ENCODE results near the gene IGF2BP1.

IGF2BP1 gene

DNA sequence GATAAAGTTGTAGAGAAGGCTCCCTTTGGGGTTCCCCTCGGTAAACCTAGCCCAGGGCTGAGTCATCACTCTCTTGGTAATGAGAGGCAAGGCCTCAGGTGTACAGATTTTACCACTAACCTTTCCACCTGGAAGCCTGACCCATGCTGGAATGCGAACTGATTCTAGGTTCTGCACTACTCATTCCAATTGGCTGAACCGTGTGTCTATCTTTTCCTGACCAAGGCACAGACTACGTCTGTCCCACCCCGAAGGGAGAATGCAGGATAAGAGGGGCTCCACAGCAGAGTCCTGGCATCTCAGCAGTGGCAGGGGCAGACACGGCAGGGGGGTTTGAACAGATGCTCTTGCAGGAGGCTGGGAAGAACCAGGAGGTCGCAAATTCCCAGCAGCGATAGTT is 70.0 kb downstream of the IGF2BP1 start:
- no peak overlapping the region for H3K4me3 ChIP-seq (ENCODE audit: low read depth, low read length)
- TF ChIP-seq MYC (IDR thresholded peaks at IDR 0.05; ENCODE audit: low read depth, low read length): no peak
- TF ChIP-seq POLR2A (IDR thresholded peaks at IDR 0.05; ENCODE audit: extremely low read depth, insufficient read length): no peak
- TF ChIP-seq, protein P1, sequence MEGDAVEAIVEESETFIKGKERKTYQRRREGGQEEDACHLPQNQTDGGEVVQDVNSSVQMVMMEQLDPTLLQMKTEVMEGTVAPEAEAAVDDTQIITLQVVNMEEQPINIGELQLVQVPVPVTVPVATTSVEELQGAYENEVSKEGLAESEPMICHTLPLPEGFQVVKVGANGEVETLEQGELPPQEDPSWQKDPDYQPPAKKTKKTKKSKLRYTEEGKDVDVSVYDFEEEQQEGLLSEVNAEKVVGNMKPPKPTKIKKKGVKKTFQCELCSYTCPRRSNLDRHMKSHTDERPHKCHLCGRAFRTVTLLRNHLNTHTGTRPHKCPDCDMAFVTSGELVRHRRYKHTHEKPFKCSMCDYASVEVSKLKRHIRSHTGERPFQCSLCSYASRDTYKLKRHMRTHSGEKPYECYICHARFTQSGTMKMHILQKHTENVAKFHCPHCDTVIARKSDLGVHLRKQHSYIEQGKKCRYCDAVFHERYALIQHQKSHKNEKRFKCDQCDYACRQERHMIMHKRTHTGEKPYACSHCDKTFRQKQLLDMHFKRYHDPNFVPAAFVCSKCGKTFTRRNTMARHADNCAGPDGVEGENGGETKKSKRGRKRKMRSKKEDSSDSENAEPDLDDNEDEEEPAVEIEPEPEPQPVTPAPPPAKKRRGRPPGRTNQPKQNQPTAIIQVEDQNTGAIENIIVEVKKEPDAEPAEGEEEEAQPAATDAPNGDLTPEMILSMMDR (IDR thresholded peaks at IDR 0.05; ENCODE audit: low read depth, low read length): no peak
- TF ChIP-seq, protein P2, sequence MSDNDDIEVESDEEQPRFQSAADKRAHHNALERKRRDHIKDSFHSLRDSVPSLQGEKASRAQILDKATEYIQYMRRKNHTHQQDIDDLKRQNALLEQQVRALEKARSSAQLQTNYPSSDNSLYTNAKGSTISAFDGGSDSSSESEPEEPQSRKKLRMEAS (IDR thresholded peaks at IDR 0.05; ENCODE audit: low read depth, low read length): no peak
- no peak for DNase-seq (ENCODE audit: low read depth)

DNA sequence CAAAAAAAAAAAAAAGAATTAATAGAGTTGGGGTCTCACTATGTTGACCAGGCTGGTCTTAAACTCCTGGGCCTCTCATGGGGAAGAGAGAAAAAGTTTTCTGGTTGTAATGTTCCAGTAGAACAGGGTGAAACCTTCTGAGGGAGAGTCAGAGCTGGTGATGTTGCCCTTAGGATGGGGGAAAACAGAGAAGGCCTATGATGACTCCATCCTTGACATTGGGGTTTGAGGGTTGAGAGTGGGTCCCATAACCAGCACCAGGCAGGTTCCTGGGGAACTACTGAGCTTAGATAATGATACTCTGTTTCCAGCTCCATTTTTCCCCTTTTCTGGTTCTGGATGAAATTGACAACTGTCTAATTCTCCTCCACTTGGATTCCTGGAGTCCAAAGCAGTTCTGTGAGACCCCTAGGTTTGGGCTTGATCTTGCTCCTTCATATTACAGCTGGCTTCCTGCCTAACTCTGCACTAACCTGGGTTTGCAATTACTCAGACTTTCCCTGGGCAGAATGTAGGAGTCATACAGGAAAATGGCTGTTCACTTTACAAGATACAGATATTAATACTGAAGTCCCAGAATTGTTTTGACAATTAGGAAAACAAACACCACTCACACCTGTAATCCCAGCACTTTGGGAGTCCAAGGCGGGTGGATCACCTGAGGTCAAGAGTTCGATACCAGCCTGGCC is 72.5 kb downstream of the IGF2BP1 start:
- TF ChIP-seq POLR2A (IDR thresholded peaks at IDR 0.05; ENCODE audit: extremely low read depth, insufficient read length) (no peak), MYC (IDR thresholded peaks at IDR 0.05; ENCODE audit: low read depth, low read length) (no peak)
- TF ChIP-seq, protein P1 (IDR thresholded peaks at IDR 0.05; ENCODE audit: low read depth, low read length): no peak
- TF ChIP-seq, protein P2 (IDR thresholded peaks at IDR 0.05; ENCODE audit: low read depth, low read length): no peak
- DNase-seq (ENCODE audit: low read depth): no peak

DNA sequence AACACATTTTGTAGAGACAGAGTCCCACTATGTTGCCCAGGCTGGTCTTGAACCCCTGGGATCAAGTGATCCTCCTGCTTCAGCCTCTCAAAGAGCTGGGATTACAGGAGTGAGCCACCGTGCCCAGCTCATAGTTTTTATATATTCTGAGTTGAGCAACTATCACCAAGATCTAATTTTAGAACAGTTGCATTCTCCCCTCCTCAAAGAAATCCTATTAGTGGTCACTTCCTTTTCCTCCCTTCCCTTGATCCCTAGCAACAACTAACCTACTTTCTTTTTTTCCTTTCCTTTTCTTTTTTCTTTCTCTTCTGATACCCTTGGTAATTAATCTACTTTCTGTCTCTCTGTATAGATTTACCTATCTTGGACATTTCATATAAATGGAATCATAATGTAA is 73.9 kb downstream of the IGF2BP1 start:
- no peak overlapping the region for H3K4me3 ChIP-seq (ENCODE audit: low read depth, low read length)
- DNase-seq (ENCODE audit: low read depth): peak; percentile 45
- TF ChIP-seq POLR2A (IDR thresholded peaks at IDR 0.05; ENCODE audit: extremely low read depth, insufficient read length): no peak
- TF ChIP-seq, protein P2 (IDR thresholded peaks at IDR 0.05; ENCODE audit: low read depth, low read length): no peak

More for the DNA sequence above, 72.5 kb downstream of the IGF2BP1 start:
- no peak overlapping the region for H3K4me3 ChIP-seq (ENCODE audit: low read depth, low read length)

DNA sequence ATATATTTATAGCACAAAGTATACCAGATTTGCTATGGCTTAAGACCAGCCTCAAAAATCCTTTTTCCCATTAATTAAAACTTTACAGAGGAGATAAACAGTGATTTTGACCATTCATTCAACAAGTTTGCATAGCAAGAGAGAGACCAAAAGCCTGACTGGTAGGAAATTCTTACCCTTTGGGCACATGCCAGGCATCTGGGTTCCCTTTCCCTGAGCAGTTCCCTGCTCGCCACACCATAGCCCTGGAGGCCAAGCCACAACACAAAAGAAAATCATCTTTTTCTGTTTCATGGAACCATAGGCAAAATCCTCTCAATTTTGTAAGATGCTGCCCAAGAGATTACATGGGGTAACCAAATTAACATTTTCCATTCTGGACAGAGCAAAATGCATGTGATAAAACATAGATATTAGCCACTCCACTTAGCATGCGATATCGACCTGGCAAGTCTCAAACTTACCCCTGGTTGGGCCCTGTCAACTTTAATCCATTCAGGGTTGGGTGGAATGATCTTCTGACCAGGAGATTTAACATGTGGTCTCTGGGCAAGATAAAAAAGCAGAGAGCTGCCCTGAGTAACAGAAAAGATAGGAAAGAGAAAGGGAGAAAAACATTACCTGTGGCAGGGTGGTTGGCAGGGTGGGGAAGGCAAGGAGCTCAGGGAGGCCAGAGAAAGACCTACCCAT is 77.8 kb downstream of the IGF2BP1 start:
- H3K4me3 ChIP-seq (ENCODE audit: low read depth, low read length): no peak overlapping the region
- no peak for DNase-seq (ENCODE audit: low read depth)
- TF ChIP-seq, protein P2 (IDR thresholded peaks at IDR 0.05; ENCODE audit: low read depth, low read length): no peak
- TF ChIP-seq POLR2A (IDR thresholded peaks at IDR 0.05; ENCODE audit: extremely low read depth, insufficient read length): no peak

DNA sequence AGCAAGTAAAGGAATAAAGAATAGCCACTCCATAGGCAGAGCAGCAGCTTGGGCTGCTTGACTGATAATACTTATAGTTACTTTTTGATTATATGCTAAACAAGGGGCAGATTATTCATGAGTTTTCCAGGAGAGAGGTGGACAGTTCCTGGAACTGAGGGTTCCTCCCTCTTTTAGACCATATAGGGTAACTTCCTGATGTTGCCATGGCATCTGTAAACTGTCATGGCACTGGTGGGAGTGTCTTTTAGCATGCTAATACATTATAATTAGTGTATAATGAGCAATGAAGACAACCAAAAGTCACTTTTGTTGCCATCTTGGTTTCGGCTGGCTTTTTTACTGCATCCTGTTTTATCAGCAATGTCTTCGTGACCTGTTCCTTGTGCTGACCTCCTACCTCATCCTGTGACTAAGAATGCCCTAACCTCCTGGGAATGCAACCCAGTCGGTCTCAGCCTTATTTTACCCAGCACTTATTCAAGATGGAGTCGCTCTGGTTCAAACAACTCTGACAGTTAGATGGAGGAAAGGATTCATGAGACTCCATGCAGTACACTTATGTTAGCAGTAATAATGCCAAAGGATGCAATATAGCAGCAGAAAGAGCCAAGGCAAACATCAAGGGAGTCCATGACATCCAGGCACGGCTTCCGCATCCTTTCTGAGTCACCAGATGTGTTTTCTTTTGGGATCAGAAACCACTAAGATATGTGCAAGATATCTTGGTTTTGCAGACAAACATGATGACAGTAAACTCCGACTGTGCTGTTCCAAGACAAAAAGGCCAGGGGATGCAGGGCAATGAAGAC is 79.6 kb downstream of the IGF2BP1 start:
- no peak for DNase-seq (ENCODE audit: low read depth)
- no peak overlapping the region for H3K4me3 ChIP-seq (ENCODE audit: low read depth, low read length)
- TF ChIP-seq, protein P2 (IDR thresholded peaks at IDR 0.05; ENCODE audit: low read depth, low read length): no peak
- no peak for TF ChIP-seq POLR2A (IDR thresholded peaks at IDR 0.05; ENCODE audit: extremely low read depth, insufficient read length)
- TF ChIP-seq MYC (IDR thresholded peaks at IDR 0.05; ENCODE audit: low read depth, low read length): no peak
- TF ChIP-seq, protein P1 (IDR thresholded peaks at IDR 0.05; ENCODE audit: low read depth, low read length): no peak

DNA sequence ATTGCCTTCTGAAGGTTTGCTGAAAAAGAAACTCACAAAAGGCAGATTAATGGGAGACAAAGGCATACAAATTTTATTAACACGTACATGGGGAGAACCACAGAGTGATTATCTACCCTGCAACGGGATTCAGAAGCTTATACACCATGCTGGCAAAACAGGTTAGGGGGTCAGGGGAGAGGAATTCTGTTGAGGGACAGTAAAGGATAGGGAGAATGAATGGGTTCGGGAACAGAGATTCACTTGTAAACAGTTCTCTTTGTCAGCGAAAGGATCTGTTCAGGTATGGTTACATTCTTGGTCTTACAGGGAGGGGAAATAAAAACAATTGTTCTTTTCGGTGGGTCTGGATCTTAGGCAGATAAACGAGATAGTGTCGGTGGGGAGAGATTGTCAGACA is 81.1 kb downstream of the IGF2BP1 start:
- TF ChIP-seq, protein P1 (IDR thresholded peaks at IDR 0.05; ENCODE audit: low read depth, low read length): no peak
- TF ChIP-seq POLR2A (IDR thresholded peaks at IDR 0.05; ENCODE audit: extremely low read depth, insufficient read length): no peak
- TF ChIP-seq MYC (IDR thresholded peaks at IDR 0.05; ENCODE audit: low read depth, low read length): no peak
- TF ChIP-seq, protein P2 (IDR thresholded peaks at IDR 0.05; ENCODE audit: low read depth, low read length): no peak
- H3K4me3 ChIP-seq (ENCODE audit: low read depth, low read length): no peak overlapping the region
- no peak for DNase-seq (ENCODE audit: low read depth)

Measured in NB4 (cell line).